PC-9 (cell line): ENCODE measurements around the gene PTPRM. TPM values are rescaled to one million over a fixed set of nuclear protein-coding genes. Genes with fewer than 3 reads are reported as not detected.

ENCODE experiments used
- BruUV-seq: library from RNA; stranded (reverse); fragments of 400-500 nt; replicated peaks from 2 replicates; lab custom pipeline; 2021; lab: Mats Ljungman, UMichigan
- CTCF ChIA-PET: fragments of 300-600 bp; sonication (Branson Sonifier 250); formaldehyde crosslinking; loops from one replicate; lab custom pipeline; 2022; ENCODE audit warnings: antibody characterized with exemption; lab: Charles Lee
- POLR2A ChIA-PET: fragments of 300-600 bp; sonication (Branson Sonifier 250); formaldehyde crosslinking; loops from one replicate; lab custom pipeline; 2022; ENCODE audit warnings: antibody characterized with exemption; ENCODE audit not compliant: unreplicated experiment; lab: Charles Lee
- DNase-seq, 2 experiments: peaks; one replicate each; pipeline versions ENCODE4 v3.0.0 to v3.0.0-alpha.2; 2015 to 2022; ENCODE audit warnings: mixed read lengths in 1 of 2
- H2AFZ ChIP-seq: fragments of 200-600 bp; sonication (generic); 2 replicates; pipeline ENCODE4 v1.8.1; 2017; ENCODE audit warnings: antibody characterized with exemption
- H3F3A ChIP-seq: fragments of 200-600 bp; sonication (generic); 2 replicates; pipeline ENCODE4 v1.8.1; 2017; ENCODE audit warnings: antibody characterized with exemption, mild to moderate bottlenecking, low read depth; ENCODE audit not compliant: insufficient read depth
- H3K27ac ChIP-seq: fragments of 200-600 bp; sonication (generic); 2 replicates; pipeline ENCODE4 v1.6.1; 2016; ENCODE audit warnings: mixed run types
- H3K27me3 ChIP-seq: fragments of 200-600 bp; sonication (generic); 2 replicates; pipeline ENCODE4 v1.6.1; 2016; ENCODE audit warnings: low read depth, mixed run types; ENCODE audit not compliant: insufficient read depth
- H3K36me3 ChIP-seq: fragments of 200-600 bp; sonication (generic); 2 replicates; pipeline ENCODE4 v1.6.1; 2016; ENCODE audit warnings: low read depth, mixed run types
- H3K4me1 ChIP-seq: fragments of 200-600 bp; sonication (generic); replicated peaks from 2 replicates; pipeline ENCODE4 v1.6.1; 2016; ENCODE audit warnings: mixed run types; ENCODE audit not compliant: insufficient read depth
- H3K4me2 ChIP-seq: fragments of 200-600 bp; sonication (generic); 2 replicates; pipeline ENCODE4 v1.6.1; 2017; ENCODE audit warnings: mixed run types
- H3K4me3 ChIP-seq: fragments of 200-600 bp; sonication (generic); 2 replicates; pipeline ENCODE4 v1.6.1; 2016; ENCODE audit warnings: mixed run types
- H3K79me2 ChIP-seq: fragments of 200-600 bp; sonication (generic); 2 replicates; pipeline ENCODE4 v1.6.1; 2017; ENCODE audit warnings: low read depth, mixed run types
- H3K9me2 ChIP-seq: fragments of 200-600 bp; sonication (generic); 2 replicates; pipeline ENCODE4 v1.8.1; 2017; ENCODE audit warnings: mild to moderate bottlenecking; ENCODE audit not compliant: insufficient read depth
- H3K9me3 ChIP-seq: fragments of 200-600 bp; sonication (generic); 2 replicates; pipeline ENCODE4 v1.8.1; 2016; ENCODE audit warnings: low read depth; ENCODE audit not compliant: insufficient read depth
- H4K20me1 ChIP-seq: fragments of 200-600 bp; sonication (generic); 2 replicates; pipeline ENCODE4 v1.8.1; 2017; ENCODE audit not compliant: insufficient read depth
- CTCF ChIP-seq: fragments of 200-600 bp; sonication (generic); conservative IDR thresholded peaks from 2 replicates; pipeline ENCODE4 v1.6.1; 2017; ENCODE audit warnings: mixed run types, antibody characterized with exemption, mild to moderate bottlenecking, moderate library complexity
- EZH2 ChIP-seq: fragments of 200-600 bp; sonication (generic); IDR thresholded peaks from 2 replicates; pipeline ENCODE4 v1.8.0; 2017; ENCODE audit warnings: antibody characterized with exemption, low read depth
- intact Hi-C: fragments of 100-400 bp; cut with micrococcal nuclease; formaldehyde crosslinking; loops from one replicate; pipeline ENCODE4 v1.10.0; 2022; ENCODE audit not compliant: unreplicated experiment
- total RNA-seq: library from RNA; stranded (reverse); gene quantifications from 2 replicates; pipeline ENCODE4 v1.2.3, GENCODE V29; 2021

PTPRM gene
- total RNA-seq, 1 experiment from 2014 or later: 32.5 TPM

- CTCF ChIA-PET: no interaction called here
- intact Hi-C loops: no loop called here
- H2AFZ ChIP-seq: no peak overlapping the region
- H3K79me2 ChIP-seq: no peaks in the 10 kb centered on the region
- no peak for DNase-seq
- H3K4me3 ChIP-seq: no peak overlapping the region
- no peaks in the 10 kb centered on the region for H3K27me3 ChIP-seq
- H3K4me2 ChIP-seq: no peak overlapping the region
- no peaks in the 10 kb centered on the region for H3F3A ChIP-seq
- H4K20me1 ChIP-seq: no peaks in the 10 kb centered on the region; the same call in 1 of the 2 replicates
- TF ChIP-seq EZH2: no peak
- no peak for TF ChIP-seq CTCF
- no peaks in the 10 kb centered on the region for H3K9me2 ChIP-seq
- H3K27ac ChIP-seq: no peak overlapping the region
- no peaks in the 10 kb centered on the region for H3K9me3 ChIP-seq
- BruUV-seq: no TSS peak
- no peaks in the 10 kb centered on the region for H3K36me3 ChIP-seq
- no peaks in the 10 kb centered on the region for H3K4me1 ChIP-seq
- POLR2A ChIA-PET: interaction anchor here (0.7 kb wide), 1 partner anchor 259 kb away, joined by 4 read pairs; no protein-coding TSS in a partner anchor
Measured at GRCh38 chr18:7608781-7609201, 41.7 kb downstream of the PTPRM start.

GRCh38 chr18:7609617-7610016 is 42.5 kb downstream of the PTPRM start:
- H3K27ac ChIP-seq: no peak overlapping the region
- no TSS peak for BruUV-seq
- H3F3A ChIP-seq: no peaks in the 10 kb centered on the region
- intact Hi-C loops: no loop called here
- no peak for DNase-seq
- no peaks in the 10 kb centered on the region for H3K36me3 ChIP-seq
- TF ChIP-seq CTCF: no peak
- TF ChIP-seq EZH2: no peak
- H3K4me2 ChIP-seq: no peak overlapping the region
- H3K79me2 ChIP-seq: no peaks in the 10 kb centered on the region
- no peaks in the 10 kb centered on the region for H3K4me1 ChIP-seq
- H4K20me1 ChIP-seq: no peaks in the 10 kb centered on the region; the same call in 1 of the 2 replicates
- H3K4me3 ChIP-seq: no peak overlapping the region
- POLR2A ChIA-PET: no interaction called here
- H3K9me2 ChIP-seq: no peaks in the 10 kb centered on the region
- H3K27me3 ChIP-seq: no peaks in the 10 kb centered on the region
- H2AFZ ChIP-seq: no peak overlapping the region
- CTCF ChIA-PET: no interaction called here
- no peaks in the 10 kb centered on the region for H3K9me3 ChIP-seq

- TF ChIP-seq EZH2: no peak
- TF ChIP-seq CTCF: no peak
- no peaks in the 10 kb centered on the region for H3K9me3 ChIP-seq
- H4K20me1 ChIP-seq: no peaks in the 10 kb centered on the region; the same call in 1 of the 2 replicates
- no peaks in the 10 kb centered on the region for H3K9me2 ChIP-seq
- BruUV-seq: no TSS peak
- no peaks in the 10 kb centered on the region for H3K79me2 ChIP-seq
- H3K4me1 ChIP-seq: 0 out of 2 replicates have a peak, but pooled peaks cover 11% of the 10 kb centered on the region
- no peak overlapping the region for H3K4me3 ChIP-seq
- CTCF ChIA-PET: no interaction called here
- H3K27ac ChIP-seq: no peak overlapping the region
- POLR2A ChIA-PET: no interaction called here
- DNase-seq: no peak
- H3F3A ChIP-seq: no peaks in the 10 kb centered on the region
- no peaks in the 10 kb centered on the region for H3K27me3 ChIP-seq
- H2AFZ ChIP-seq: no peak overlapping the region
- H3K36me3 ChIP-seq: no peaks in the 10 kb centered on the region
- intact Hi-C loops: no loop called here
- no peak overlapping the region for H3K4me2 ChIP-seq
Measured at GRCh38 chr18:7614042-7614441, 46.9 kb downstream of the PTPRM start.
